ENCODE results near the gene AP2A1. TPM values are rescaled to one million over a fixed set of nuclear protein-coding genes. Genes with fewer than 3 reads are reported as not detected.

AP2A1 gene
- total RNA-seq, 1 donor: 92.0 TPM

- DNase-seq (ENCODE audit: low read depth): no peak
- TF ChIP-seq CTCF (IDR thresholded peaks at IDR 0.05; ENCODE audit: insufficient read depth, low read depth, low read length): no peak
- H3K4me3 ChIP-seq (ENCODE audit: low read depth, low read length): no peak overlapping the region
Measured at GRCh38 chr19:49848938-49849337, 82.1 kb downstream of the AP2A1 start.

- H3K4me3 ChIP-seq (ENCODE audit: low read depth, low read length): peak overlapping the region; percentile 89
- no peak for TF ChIP-seq CTCF (IDR thresholded peaks at IDR 0.05; ENCODE audit: insufficient read depth, low read depth, low read length)
- no peak for DNase-seq (ENCODE audit: low read depth)
Measured at GRCh38 chr19:49849433-49850220, 82.8 kb downstream of the AP2A1 start.

- peak overlapping the region; percentile 89 for H3K4me3 ChIP-seq (ENCODE audit: low read depth, low read length)
- DNase-seq (ENCODE audit: low read depth): no peak
- TF ChIP-seq CTCF (IDR thresholded peaks at IDR 0.05; ENCODE audit: insufficient read depth, low read depth, low read length): no peak
Measured at GRCh38 chr19:49850221-49850486, 83.4 kb downstream of the AP2A1 start.

- peak; percentile 95 for DNase-seq (ENCODE audit: low read depth)
- peak within 1 kb of the TSS; percentile 89 for H3K4me3 ChIP-seq (ENCODE audit: low read depth, low read length)
- no peak for TF ChIP-seq CTCF (IDR thresholded peaks at IDR 0.05; ENCODE audit: insufficient read depth, low read depth, low read length)
Measured at GRCh38 chr19:49850487-49851342, 83.9 kb downstream of the AP2A1 start, which contains the start of gene PTOV1. Gene PTOV1, plus strand, starts transcription at chr19:49851159.

- peak overlapping the region; percentile 89 for H3K4me3 ChIP-seq (ENCODE audit: low read depth, low read length)
- DNase-seq (ENCODE audit: low read depth): peak; percentile 44
- no peak for TF ChIP-seq CTCF (IDR thresholded peaks at IDR 0.05; ENCODE audit: insufficient read depth, low read depth, low read length)
Measured at GRCh38 chr19:49851456-49852259, 84.9 kb downstream of the AP2A1 start.

GRCh38 chr19:49852631-49853126 is 85.9 kb downstream of the AP2A1 start:
- peak overlapping the region; percentile 89 for H3K4me3 ChIP-seq (ENCODE audit: low read depth, low read length)
- DNase-seq (ENCODE audit: low read depth): no peak
- no peak for TF ChIP-seq CTCF (IDR thresholded peaks at IDR 0.05; ENCODE audit: insufficient read depth, low read depth, low read length)
